ES-I3 (cell line): ENCODE measurements around the gene ETV5.
"Not testable (repeated sequence)": the region's sequence is repeated elsewhere in the genome, so short reads cannot be mapped to it uniquely, and the experiment has no call there.

Experiments
- H3K36me3 ChIP-seq: 2 replicates; pipeline ENCODE4 v1.6.1; 2013; ENCODE audit warnings: mild to moderate bottlenecking, low read length, control low read depth, moderate library complexity; ENCODE audit not compliant: insufficient read depth
- H3K4me1 ChIP-seq: 2 replicates; pipeline ENCODE4 v1.6.1; 2013; ENCODE audit warnings: mild to moderate bottlenecking, control low read depth, low read length; ENCODE audit not compliant: insufficient read depth
- H3K9ac ChIP-seq: 2 replicates; pipeline ENCODE4 v1.6.1; 2013; ENCODE audit warnings: low read depth, mild to moderate bottlenecking, low read length, moderate library complexity
- H3K9me3 ChIP-seq: 2 replicates; pipeline ENCODE4 v1.6.1; 2013; ENCODE audit warnings: mild to moderate bottlenecking, low read length, moderate library complexity; ENCODE audit not compliant: control insufficient read depth, insufficient read depth

ETV5 gene

GRCh38 chr3:186024210-186024609 lies 84.7 kb downstream of the ETV5 start:
- H3K36me3 ChIP-seq: no peaks in the 10 kb centered on the region
- no peaks in the 10 kb centered on the region; the same call in 1 of the 2 replicates for H3K4me1 ChIP-seq
- no peaks in the 10 kb centered on the region for H3K9me3 ChIP-seq
- H3K9ac ChIP-seq: no peak overlapping the region

DNA sequence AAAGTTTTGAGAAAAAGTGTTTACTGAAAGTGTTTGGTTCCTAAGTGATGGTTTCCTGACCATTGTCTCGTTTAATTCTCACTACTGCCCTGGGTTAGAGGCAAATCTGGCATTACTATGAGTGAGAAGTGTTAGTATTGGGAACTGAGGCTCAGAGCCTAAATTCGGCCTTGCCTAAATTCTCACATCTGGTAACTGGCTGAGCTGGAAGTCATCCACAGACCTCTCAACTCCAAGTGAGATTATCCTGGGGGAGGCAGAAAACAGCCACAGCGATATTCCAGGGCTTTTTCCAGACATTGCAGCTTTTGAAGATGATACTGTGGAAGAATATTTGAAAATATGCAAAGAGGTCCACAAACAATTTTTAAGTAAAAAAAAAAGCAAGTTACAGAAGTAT lies 86.0 kb downstream of the ETV5 start:
- Histone ChIP-seq H3K4me1 (no peaks in the 10 kb centered on the region; the same call in 1 of the 2 replicates), H3K9me3 (no peaks in the 10 kb centered on the region), H3K36me3 (no peaks in the 10 kb centered on the region), H3K9ac (no peak overlapping the region)

- Histone ChIP-seq H3K36me3 (no peaks in the 10 kb centered on the region), H3K4me1 (no peaks in the 10 kb centered on the region; the same call in 1 of the 2 replicates), H3K9ac (no peak overlapping the region), H3K9me3 (no peaks in the 10 kb centered on the region)
Measured at GRCh38 chr3:186021673-186022362, 87.1 kb downstream of the ETV5 start.

DNA sequence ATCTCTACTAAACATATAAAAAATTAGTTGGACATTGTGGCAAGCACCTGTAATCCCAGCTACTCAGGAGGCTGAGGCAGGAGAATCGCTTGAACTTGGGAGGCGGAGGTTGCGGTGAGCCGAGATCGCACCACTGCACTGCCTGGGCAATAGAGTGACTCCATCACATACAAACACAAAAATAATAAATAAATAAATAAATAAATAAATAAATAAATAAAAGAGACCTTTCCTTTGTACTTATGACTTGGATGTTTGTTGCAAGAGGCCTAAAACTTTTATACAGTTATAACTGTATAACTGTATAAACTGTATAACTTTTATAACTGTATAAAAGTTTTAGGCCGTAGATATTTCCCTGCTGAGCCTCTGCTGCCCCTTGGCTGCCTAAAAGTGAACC lies 87.6 kb downstream of the ETV5 start:
- not testable (repeated sequence) for H3K9ac ChIP-seq, H3K4me1 ChIP-seq, H3K36me3 ChIP-seq, H3K9me3 ChIP-seq

- not testable (repeated sequence) for H3K9me3 ChIP-seq, H3K9ac ChIP-seq, H3K36me3 ChIP-seq, H3K4me1 ChIP-seq
Measured at GRCh38 chr3:186019288-186019687, 89.6 kb downstream of the ETV5 start.

DNA sequence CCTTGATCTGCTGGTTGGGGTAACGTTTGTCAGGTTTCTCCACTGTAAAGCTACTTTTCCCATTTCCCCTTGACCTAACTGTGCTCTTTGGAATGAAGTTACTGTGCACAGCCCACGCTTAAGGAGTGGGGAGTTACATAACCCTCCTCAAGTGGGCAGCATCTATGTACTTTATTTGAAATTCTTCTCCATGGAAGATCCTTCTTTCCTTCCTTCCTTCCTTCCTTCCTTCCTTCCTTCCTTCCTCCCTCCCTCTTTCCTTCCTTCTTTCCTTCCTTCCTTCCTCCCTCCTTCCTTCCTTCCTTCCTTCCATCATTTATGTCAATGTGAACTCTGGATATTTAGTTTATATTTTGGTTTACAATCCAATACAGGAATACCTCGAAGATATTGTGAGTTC lies 94.0 kb downstream of the ETV5 start:
- Histone ChIP-seq H3K36me3 (no peaks in the 10 kb centered on the region), H3K9ac (no peak overlapping the region), H3K4me1 (no peaks in the 10 kb centered on the region), H3K9me3 (peaks cover 3% of the 10 kb centered on the region; the same call in 1 of the 2 replicates)

DNA sequence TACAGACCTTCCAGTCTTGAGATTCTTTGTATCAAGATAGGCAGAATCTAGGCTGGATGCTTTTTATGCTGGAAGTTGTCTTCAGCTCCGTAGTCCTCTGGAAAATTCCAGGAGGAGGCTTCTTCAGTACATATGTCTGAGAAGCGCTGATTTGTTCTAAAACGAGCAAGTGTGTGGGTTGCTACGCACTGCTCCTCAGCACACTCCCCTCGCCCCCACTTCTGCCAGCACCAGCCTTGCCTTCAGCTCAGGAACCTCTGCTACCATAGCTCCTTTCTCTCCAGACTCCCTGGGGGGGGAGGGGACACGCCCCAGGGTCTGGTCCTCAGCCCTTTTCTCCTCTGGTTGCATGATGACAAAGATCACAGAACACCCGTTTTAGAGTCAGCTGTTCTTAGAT lies 95.6 kb downstream of the ETV5 start:
- H3K9ac ChIP-seq: no peak overlapping the region

GRCh38 chr3:186012137-186012536 lies 96.8 kb downstream of the ETV5 start:
- Histone ChIP-seq H3K36me3 (no peaks in the 10 kb centered on the region), H3K4me1 (no peaks in the 10 kb centered on the region), H3K9ac (no peak overlapping the region), H3K9me3 (peaks cover 3% of the 10 kb centered on the region; the same call in 1 of the 2 replicates)

More for the DNA sequence above, 95.6 kb downstream of the ETV5 start:
- H3K4me1 ChIP-seq: no peaks in the 10 kb centered on the region
- H3K36me3 ChIP-seq: no peaks in the 10 kb centered on the region
- H3K9me3 ChIP-seq: peaks cover 3% of the 10 kb centered on the region; the same call in 1 of the 2 replicates

- no peaks in the 10 kb centered on the region for H3K4me1 ChIP-seq
- no peaks in the 10 kb centered on the region for H3K9me3 ChIP-seq
- no peak overlapping the region for H3K9ac ChIP-seq
- no peaks in the 10 kb centered on the region for H3K36me3 ChIP-seq
Measured at GRCh38 chr3:186004671-186005070, 104.2 kb downstream of the ETV5 start.

DNA sequence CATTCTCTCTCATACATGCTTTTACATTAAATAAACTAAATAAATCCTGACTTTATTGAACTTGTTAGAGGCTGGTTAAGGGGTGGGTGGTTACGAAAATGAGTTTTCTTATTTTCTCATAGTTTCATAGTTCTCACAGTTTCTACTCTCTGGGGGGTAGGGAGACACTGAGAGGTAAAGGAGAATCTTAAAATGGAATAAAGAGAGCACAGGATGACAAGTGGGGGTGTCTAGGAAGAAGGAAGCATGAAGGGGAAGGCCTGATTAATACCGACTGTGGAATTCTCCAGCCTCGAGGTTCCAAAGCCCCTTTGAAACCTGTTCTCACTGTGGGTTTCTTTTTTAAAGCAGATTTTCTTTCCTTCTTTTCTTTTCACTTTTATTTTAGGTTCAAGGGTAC lies 104.7 kb downstream of the ETV5 start:
- Histone ChIP-seq H3K9ac (no peak overlapping the region), H3K36me3 (no peaks in the 10 kb centered on the region), H3K4me1 (no peaks in the 10 kb centered on the region), H3K9me3 (no peaks in the 10 kb centered on the region)

- no peaks in the 10 kb centered on the region for H3K9me3 ChIP-seq
- no peak overlapping the region for H3K9ac ChIP-seq
- no peaks in the 10 kb centered on the region for H3K36me3 ChIP-seq
- H3K4me1 ChIP-seq: no peaks in the 10 kb centered on the region
Measured at GRCh38 chr3:186003610-186004009, 105.3 kb downstream of the ETV5 start.

DNA sequence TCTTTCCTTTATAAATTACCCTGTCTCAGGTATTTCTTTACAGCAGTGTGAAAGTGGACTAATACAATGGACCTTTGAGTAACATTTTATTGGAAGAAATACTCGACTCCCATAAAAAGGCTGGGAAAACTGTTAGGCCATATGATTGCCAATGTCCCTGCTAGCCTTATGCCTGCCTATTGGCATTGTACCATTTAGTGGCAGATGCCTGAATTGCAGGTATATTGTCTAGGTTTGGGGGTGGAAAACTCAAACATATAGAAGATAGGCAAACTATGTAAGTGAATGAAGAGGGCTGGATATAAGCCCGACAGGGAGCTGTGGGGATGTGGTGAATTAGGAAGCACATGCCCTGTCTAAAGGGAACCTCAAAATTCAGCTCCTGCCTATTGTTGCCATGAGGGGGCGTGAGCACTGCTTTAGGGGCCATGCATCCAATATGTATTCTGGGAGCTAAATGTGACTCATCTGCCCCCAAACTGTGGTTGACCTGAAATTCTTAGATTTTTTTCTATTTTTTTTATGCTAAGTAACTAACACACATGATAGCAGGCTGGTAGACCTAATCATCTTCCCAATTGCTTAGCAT lies 105.9 kb downstream of the ETV5 start:
- H3K9ac ChIP-seq: no peak overlapping the region
- H3K9me3 ChIP-seq: no peaks in the 10 kb centered on the region
- no peaks in the 10 kb centered on the region for H3K36me3 ChIP-seq
- H3K4me1 ChIP-seq: no peaks in the 10 kb centered on the region

DNA sequence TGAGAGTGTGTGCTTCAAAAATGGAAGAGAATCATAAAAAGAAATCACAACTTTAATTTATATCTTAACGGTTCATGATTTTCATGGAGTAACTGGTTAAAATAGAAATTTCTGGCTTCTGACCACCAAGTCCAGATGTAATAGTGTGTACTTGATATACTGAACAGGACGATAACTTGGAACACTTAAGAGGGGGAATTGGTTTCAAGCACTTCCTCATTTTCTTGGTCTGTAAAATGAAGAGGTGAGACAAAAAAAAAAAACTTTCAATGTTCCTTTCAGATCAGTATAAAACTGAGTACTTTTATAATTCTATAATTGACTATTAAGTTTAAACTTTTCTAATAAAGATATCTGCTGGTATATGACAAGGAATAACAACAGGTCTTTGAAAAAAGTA lies 107.0 kb downstream of the ETV5 start:
- H3K4me1 ChIP-seq: no peaks in the 10 kb centered on the region
- no peaks in the 10 kb centered on the region for H3K36me3 ChIP-seq
- no peaks in the 10 kb centered on the region for H3K9me3 ChIP-seq
- H3K9ac ChIP-seq: no peak overlapping the region

- Histone ChIP-seq H3K36me3 (no peaks in the 10 kb centered on the region), H3K4me1 (no peaks in the 10 kb centered on the region), H3K9ac (no peak overlapping the region), H3K9me3 (no peaks in the 10 kb centered on the region)
Measured at GRCh38 chr3:185999221-185999620, 109.7 kb downstream of the ETV5 start.

GRCh38 chr3:185998136-185998535 lies 110.8 kb downstream of the ETV5 start:
- Histone ChIP-seq H3K4me1 (no peaks in the 10 kb centered on the region), H3K9ac (no peak overlapping the region), H3K9me3 (no peaks in the 10 kb centered on the region), H3K36me3 (no peaks in the 10 kb centered on the region)
